GM12875 (cell line): ENCODE measurements around the gene MAST2.
"Not testable (repeated sequence)": the region's sequence is repeated elsewhere in the genome, so short reads cannot be mapped to it uniquely, and the experiment has no call there.

Experiments used
- H3K4me3 ChIP-seq: one replicate; pipeline ENCODE4 v1.5.1; 2011; ENCODE audit warnings: low read depth, low read length, control low read depth
- TF ChIP-seq, protein P1 (sequence below): IDR thresholded peaks from 2 replicates; pipeline ENCODE4 v1.5.1; 2011; ENCODE audit warnings: low read depth, mild to moderate bottlenecking, control low read depth, inconsistent platforms, low read length, moderate library complexity, borderline replicate concordance; ENCODE audit not compliant: insufficient read depth

Gene MAST2

DNA sequence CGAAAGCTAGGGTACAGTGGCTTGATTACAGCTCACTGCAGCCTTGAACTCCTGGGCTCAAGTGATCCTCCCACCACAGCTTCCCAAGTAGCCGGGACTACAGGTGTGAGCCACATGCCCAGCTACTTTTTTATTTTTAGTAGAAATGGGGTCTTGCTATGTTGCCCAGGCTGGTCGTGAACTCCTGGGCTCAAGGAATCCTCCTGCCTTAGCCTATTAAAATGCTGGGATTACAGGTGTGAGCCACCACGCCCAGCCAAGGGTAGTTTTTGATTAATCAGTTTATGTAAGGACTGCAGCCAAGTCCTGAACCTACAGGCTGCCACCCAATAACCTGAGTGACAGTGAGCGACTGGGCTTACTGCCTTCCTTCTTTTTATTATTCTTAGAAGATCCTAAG lies 240.7 kb downstream of the MAST2 start:
- no peak overlapping the region for H3K4me3 ChIP-seq
- TF ChIP-seq, protein P1, sequence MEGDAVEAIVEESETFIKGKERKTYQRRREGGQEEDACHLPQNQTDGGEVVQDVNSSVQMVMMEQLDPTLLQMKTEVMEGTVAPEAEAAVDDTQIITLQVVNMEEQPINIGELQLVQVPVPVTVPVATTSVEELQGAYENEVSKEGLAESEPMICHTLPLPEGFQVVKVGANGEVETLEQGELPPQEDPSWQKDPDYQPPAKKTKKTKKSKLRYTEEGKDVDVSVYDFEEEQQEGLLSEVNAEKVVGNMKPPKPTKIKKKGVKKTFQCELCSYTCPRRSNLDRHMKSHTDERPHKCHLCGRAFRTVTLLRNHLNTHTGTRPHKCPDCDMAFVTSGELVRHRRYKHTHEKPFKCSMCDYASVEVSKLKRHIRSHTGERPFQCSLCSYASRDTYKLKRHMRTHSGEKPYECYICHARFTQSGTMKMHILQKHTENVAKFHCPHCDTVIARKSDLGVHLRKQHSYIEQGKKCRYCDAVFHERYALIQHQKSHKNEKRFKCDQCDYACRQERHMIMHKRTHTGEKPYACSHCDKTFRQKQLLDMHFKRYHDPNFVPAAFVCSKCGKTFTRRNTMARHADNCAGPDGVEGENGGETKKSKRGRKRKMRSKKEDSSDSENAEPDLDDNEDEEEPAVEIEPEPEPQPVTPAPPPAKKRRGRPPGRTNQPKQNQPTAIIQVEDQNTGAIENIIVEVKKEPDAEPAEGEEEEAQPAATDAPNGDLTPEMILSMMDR = no peak

DNA sequence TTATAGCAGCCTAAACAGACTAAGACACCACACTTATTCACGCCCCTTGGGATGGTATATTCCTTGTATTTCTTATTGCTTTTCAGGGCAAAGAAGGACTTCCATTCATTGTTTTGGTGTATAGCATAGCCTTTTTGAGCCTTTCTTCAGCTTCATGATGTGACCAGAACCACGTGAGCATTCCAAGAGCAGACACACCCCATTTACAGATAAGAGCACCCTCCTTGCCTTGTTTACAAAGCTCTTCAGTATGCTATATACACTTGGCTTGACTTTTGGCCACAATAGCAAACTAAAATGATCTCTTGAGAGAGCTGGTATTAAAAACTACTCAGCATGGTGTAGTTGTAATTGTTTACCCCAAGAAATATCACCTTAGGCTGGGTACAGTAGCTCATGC lies 250.3 kb downstream of the MAST2 start:
- H3K4me3 ChIP-seq = no peak overlapping the region
- TF ChIP-seq, protein P1 = no peak

DNA sequence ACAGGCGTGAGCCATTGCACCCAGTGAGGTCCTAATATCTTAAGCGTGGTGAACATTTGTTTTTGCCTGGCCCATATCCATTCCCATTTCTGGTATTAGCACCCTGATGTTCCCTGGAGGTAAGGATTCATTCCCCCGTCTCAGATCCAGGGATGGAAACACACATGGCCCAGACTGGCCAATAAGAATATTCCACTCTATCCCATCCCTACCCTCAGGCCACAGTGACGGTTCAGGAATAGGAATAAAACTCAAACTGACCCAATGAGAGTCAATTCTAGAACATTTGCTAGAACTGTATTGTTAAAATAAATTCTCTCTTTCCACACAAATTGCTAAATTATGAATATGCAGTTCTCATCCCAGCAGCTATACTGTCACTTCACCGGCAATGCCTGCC lies 252.9 kb downstream of the MAST2 start:
- no peak overlapping the region for H3K4me3 ChIP-seq
- TF ChIP-seq, protein P1 = no peak

DNA sequence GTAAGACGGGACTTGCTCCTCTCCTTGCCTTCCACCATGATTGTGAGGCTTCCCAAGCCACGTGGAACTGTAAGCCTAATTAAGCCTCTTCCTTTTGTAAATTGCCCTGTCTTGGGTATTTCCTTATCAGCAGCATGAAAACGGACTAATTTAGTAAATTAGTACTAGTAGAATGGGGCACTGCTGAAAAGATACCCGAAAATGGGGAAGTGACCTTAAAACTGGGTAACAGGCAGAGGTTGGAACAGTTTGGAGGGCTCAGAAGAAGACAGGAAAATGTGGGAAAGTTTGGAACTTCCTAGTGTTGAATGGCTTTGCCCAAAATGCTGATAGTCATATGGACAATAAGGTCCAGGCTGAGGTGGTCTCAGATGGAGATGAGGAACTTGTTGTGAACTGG lies 253.8 kb downstream of the MAST2 start:
- H3K4me3 ChIP-seq = not testable (repeated sequence)

DNA sequence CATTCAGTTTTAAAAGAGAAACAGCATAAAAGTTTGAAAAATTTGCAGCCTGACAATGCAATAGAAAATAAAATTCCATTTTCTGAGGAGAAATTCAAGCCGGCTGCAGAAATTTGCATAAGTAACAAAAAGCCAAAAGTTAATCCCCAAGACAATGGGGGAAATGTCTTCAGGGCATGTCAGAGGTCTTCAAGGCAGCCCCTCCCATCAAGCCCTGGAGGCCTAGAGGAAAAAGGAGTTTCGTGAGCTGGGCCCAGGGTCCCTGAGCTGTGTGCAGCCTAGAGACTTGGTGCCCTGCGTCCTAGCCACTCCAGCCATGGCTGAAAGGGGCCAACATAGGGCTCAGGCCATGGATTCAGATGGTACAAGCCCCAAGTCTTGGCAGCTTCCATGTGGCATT lies 254.4 kb downstream of the MAST2 start:
- no peak overlapping the region for H3K4me3 ChIP-seq
- TF ChIP-seq, protein P1 = no peak

DNA sequence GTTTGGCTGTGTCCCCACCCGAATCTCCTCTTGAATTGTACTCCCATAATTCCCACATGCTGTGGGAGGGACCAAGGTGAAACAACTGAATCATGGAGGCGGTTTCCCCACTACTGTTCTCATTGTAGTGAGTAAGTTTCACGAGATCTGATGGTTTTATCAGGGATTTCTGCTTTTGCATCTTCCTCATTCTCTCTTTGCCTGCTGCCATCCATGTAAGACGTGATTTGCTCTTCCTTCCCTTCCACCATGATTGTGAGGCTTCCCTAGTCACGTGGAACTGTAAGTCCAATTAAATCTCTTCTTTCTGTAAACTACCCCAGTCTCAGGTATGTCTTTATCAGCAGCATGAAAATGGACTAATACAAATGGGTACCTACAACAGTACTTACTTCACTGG lies 255.5 kb downstream of the MAST2 start:
- no peak overlapping the region for H3K4me3 ChIP-seq
- TF ChIP-seq, protein P1 = no peak

DNA sequence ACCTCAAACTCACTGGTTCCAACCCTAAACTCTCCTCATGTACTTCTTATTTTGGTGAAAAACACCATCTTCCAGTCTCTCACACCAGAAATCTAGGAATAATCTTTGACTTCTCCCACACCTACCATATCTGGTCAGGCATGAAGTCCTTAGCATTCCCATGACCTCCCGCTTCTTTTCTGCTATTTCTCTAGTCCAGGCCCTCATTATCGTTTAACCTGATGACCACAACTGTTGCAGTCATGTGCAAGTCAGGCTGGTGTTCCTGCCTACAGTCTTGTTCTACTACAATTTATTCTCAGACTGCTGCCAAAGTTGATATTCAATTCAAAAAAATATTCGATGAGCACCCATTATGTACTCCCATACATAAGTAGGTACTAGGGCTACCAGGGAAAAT lies 257.7 kb downstream of the MAST2 start:
- TF ChIP-seq, protein P1 = no peak

More for the DNA sequence above, 257.7 kb downstream of the MAST2 start:
- no peak overlapping the region for H3K4me3 ChIP-seq
